Measurements from ENCODE around the gene SULF2. TPM values are rescaled to one million over a fixed set of nuclear protein-coding genes. Genes with fewer than 3 reads are reported as not detected.

The SULF2 gene
- total and polyA plus RNA-seq, 2 of the 13 experiments (the other 11 are each of a cell fraction or from before 2014, with no cell fraction given): 7.2 to 50.9 TPM

DNA sequence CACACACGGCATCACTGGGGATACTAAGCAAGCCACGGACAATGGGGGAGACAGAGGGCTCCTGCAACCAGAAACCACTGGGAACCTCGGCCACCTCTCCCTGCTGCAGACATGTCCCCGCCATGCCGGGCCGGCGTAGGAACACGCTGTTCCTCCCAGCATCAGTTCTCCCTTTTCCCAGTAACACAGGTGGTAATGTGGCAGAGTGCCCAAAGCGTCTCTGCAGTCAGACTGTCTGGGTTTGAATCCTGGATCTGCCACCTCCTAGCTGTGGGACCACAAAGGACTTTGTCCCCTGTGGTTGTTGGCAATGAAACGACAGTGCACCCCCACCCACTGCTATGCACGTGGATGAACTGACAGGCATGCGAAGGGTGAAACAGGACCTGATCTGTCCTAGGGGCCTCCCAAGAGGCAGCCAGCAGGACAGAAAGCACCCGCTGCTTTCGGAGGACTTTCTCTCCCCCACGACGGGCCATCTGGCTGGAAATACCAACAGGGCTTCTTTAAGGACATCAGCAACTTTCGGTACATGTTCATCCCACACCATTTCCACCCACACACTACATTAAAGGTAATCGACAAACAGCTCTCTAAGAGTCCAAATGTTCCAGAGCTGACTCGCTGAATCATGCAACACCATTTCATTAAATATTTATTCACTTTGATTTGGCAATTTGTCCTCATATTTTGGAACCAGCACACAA lies 74.1 kb downstream of the SULF2 start (continued):
- TF ChIP-seq, protein P1, sequence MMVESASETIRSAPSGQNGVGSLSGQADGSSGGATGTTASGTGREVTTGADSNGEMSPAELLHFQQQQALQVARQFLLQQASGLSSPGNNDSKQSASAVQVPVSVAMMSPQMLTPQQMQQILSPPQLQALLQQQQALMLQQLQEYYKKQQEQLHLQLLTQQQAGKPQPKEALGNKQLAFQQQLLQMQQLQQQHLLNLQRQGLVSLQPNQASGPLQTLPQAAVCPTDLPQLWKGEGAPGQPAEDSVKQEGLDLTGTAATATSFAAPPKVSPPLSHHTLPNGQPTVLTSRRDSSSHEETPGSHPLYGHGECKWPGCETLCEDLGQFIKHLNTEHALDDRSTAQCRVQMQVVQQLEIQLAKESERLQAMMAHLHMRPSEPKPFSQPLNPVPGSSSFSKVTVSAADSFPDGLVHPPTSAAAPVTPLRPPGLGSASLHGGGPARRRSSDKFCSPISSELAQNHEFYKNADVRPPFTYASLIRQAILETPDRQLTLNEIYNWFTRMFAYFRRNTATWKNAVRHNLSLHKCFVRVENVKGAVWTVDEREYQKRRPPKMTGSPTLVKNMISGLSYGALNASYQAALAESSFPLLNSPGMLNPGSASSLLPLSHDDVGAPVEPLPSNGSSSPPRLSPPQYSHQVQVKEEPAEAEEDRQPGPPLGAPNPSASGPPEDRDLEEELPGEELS (CRISPR knock-in tag; IDR thresholded peaks at IDR 0.05): peak; percentile 92
- peak; percentile 62 for TF ChIP-seq ARNT2 (CRISPR knock-in tag; IDR thresholded peaks at IDR 0.05; ENCODE audit: low read depth)
- TF ChIP-seq, protein P2, sequence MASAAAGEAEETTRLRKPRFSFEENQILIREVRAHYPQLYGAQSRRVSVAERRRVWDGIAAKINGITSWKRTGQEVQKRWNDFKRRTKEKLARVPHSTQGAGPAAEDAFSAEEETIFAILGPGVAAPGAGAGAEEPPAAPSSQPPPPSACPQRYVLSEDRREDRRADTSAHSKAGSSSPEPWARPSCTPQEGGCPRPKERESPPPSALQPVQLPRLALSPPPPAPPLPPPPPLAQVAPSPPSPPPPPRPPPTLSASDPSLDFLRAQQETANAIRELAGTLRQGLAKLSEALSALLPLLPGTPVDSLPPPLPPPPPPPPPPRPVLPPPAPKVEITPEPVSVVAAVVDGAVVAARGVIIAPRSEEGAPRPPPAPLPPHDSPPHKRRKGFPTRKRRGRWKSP (CRISPR knock-in tag; IDR thresholded peaks at IDR 0.05): peak; percentile 70; the same call in 1 of the 2 replicates
- TF ChIP-seq NCOR1 (IDR thresholded peaks at IDR 0.05; ENCODE audit: borderline replicate concordance, low read length): peak; percentile 94
- TF ChIP-seq KAT7 (CRISPR knock-in tag; IDR thresholded peaks at IDR 0.05; ENCODE audit: borderline replicate concordance): 0 out of 2 replicates have a peak, but pooled peaks have one; percentile 54
- TF ChIP-seq ZNF775 (CRISPR knock-in tag; IDR thresholded peaks at IDR 0.05; ENCODE audit: borderline replicate concordance): no peak; the same call in 1 of the 2 replicates
- TF ChIP-seq, protein P3, sequence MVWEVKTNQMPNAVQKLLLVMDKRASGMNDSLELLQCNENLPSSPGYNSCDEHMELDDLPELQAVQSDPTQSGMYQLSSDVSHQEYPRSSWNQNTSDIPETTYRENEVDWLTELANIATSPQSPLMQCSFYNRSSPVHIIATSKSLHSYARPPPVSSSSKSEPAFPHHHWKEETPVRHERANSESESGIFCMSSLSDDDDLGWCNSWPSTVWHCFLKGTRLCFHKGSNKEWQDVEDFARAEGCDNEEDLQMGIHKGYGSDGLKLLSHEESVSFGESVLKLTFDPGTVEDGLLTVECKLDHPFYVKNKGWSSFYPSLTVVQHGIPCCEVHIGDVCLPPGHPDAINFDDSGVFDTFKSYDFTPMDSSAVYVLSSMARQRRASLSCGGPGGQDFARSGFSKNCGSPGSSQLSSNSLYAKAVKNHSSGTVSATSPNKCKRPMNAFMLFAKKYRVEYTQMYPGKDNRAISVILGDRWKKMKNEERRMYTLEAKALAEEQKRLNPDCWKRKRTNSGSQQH (CRISPR knock-in tag; IDR thresholded peaks at IDR 0.05; ENCODE audit: low read depth): no peak
- peak; percentile 25; the same call in 1 of the 2 replicates for TF ChIP-seq NFIC (IDR thresholded peaks at IDR 0.05; ENCODE audit: low read length)
- no peak for TF ChIP-seq ZNF562 (CRISPR knock-in tag; IDR thresholded peaks at IDR 0.05; ENCODE audit: borderline replicate concordance)
- TF ChIP-seq FOXK1 (CRISPR knock-in tag; IDR thresholded peaks at IDR 0.05; ENCODE audit: borderline replicate concordance, low read depth): peak; percentile 78; the same call in 1 of the 2 replicates
- TF ChIP-seq, protein P4, sequence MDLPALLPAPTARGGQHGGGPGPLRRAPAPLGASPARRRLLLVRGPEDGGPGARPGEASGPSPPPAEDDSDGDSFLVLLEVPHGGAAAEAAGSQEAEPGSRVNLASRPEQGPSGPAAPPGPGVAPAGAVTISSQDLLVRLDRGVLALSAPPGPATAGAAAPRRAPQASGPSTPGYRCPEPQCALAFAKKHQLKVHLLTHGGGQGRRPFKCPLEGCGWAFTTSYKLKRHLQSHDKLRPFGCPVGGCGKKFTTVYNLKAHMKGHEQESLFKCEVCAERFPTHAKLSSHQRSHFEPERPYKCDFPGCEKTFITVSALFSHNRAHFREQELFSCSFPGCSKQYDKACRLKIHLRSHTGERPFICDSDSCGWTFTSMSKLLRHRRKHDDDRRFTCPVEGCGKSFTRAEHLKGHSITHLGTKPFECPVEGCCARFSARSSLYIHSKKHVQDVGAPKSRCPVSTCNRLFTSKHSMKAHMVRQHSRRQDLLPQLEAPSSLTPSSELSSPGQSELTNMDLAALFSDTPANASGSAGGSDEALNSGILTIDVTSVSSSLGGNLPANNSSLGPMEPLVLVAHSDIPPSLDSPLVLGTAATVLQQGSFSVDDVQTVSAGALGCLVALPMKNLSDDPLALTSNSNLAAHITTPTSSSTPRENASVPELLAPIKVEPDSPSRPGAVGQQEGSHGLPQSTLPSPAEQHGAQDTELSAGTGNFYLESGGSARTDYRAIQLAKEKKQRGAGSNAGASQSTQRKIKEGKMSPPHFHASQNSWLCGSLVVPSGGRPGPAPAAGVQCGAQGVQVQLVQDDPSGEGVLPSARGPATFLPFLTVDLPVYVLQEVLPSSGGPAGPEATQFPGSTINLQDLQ (CRISPR knock-in tag; IDR thresholded peaks at IDR 0.05): no peak
- 0 out of 2 replicates have a peak, but pooled peaks have one; percentile 29 for TF ChIP-seq ZNF256 (CRISPR knock-in tag; conservative IDR thresholded peaks at IDR 0.05)
- TF ChIP-seq, protein P5, sequence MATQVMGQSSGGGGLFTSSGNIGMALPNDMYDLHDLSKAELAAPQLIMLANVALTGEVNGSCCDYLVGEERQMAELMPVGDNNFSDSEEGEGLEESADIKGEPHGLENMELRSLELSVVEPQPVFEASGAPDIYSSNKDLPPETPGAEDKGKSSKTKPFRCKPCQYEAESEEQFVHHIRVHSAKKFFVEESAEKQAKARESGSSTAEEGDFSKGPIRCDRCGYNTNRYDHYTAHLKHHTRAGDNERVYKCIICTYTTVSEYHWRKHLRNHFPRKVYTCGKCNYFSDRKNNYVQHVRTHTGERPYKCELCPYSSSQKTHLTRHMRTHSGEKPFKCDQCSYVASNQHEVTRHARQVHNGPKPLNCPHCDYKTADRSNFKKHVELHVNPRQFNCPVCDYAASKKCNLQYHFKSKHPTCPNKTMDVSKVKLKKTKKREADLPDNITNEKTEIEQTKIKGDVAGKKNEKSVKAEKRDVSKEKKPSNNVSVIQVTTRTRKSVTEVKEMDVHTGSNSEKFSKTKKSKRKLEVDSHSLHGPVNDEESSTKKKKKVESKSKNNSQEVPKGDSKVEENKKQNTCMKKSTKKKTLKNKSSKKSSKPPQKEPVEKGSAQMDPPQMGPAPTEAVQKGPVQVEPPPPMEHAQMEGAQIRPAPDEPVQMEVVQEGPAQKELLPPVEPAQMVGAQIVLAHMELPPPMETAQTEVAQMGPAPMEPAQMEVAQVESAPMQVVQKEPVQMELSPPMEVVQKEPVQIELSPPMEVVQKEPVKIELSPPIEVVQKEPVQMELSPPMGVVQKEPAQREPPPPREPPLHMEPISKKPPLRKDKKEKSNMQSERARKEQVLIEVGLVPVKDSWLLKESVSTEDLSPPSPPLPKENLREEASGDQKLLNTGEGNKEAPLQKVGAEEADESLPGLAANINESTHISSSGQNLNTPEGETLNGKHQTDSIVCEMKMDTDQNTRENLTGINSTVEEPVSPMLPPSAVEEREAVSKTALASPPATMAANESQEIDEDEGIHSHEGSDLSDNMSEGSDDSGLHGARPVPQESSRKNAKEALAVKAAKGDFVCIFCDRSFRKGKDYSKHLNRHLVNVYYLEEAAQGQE (IDR thresholded peaks at IDR 0.05; ENCODE audit: borderline replicate concordance in 1 of 2, low read depth in 1 of 2, low read length in 2 of 2): no peak
- TF ChIP-seq PHB2 (IDR thresholded peaks at IDR 0.05; ENCODE audit: partially characterized antibody): no peak
- TF ChIP-seq, protein P6, sequence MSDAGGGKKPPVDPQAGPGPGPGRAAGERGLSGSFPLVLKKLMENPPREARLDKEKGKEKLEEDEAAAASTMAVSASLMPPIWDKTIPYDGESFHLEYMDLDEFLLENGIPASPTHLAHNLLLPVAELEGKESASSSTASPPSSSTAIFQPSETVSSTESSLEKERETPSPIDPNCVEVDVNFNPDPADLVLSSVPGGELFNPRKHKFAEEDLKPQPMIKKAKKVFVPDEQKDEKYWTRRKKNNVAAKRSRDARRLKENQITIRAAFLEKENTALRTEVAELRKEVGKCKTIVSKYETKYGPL (CRISPR knock-in tag; IDR thresholded peaks at IDR 0.05): no peak
- TF ChIP-seq ZMYM2 (CRISPR knock-in tag; IDR thresholded peaks at IDR 0.05): peak; percentile 48; the same call in 1 of the 2 replicates

All from HepG2 (cell line).